Measurements from ENCODE around the gene AKAP10.
"Not testable (repeated sequence)": the region's sequence is repeated elsewhere in the genome, so short reads cannot be mapped to it uniquely, and the experiment has no call there.

AKAP10 gene

GRCh38 chr17:19975601-19976000 lies 2.0 kb downstream of the AKAP10 start:
- peak overlapping the region; percentile 89 for H3K4me3 ChIP-seq (ENCODE audit: low read length, poor library complexity, severe bottlenecking)
- no peak for TF ChIP-seq CTCF (conservative IDR thresholded peaks at IDR 0.05; ENCODE audit: low read length)
- TF ChIP-seq EZH2phosphoT487 (IDR thresholded peaks at IDR 0.05; ENCODE audit: borderline replicate concordance), result no peak

GRCh38 chr17:19973156-19973555 lies 4.5 kb downstream of the AKAP10 start:
- Histone ChIP-seq H3K79me2 (ENCODE audit: insufficient read depth, low read length) (peaks cover 87% of the 10 kb centered on the region), H3K36me3 (ENCODE audit: insufficient read depth, low read length) (peaks cover 12% of the 10 kb centered on the region; the same call in 1 of the 2 replicates)
- TF ChIP-seq CTCF (conservative IDR thresholded peaks at IDR 0.05; ENCODE audit: low read length) (no peak), EZH2phosphoT487 (IDR thresholded peaks at IDR 0.05; ENCODE audit: borderline replicate concordance) (no peak)

More at GRCh38 chr17:19975601-19976000, 2.0 kb downstream of the AKAP10 start:
- peak overlapping the region; percentile 86 for H3K4me2 ChIP-seq (ENCODE audit: low read depth, low read length, poor library complexity, severe bottlenecking)
- H3K36me3 ChIP-seq (ENCODE audit: insufficient read depth, low read length), result 0 out of 2 replicates have a peak, but pooled peaks cover 3% of the 10 kb centered on the region
- H4K20me1 ChIP-seq (ENCODE audit: insufficient read depth, low read length, poor library complexity, severe bottlenecking), result peaks cover 30% of the 10 kb centered on the region
- H3K9ac ChIP-seq (ENCODE audit: low read depth, low read length, poor library complexity, severe bottlenecking), result peak overlapping the region; percentile 96
- H2AFZ ChIP-seq (ENCODE audit: low read length), result no peak overlapping the region
- H3K4me1 ChIP-seq (ENCODE audit: insufficient read depth, low read length, poor library complexity, severe bottlenecking), result peaks cover 43% of the 10 kb centered on the region
- no peaks in the 10 kb centered on the region for H3K9me3 ChIP-seq (ENCODE audit: insufficient read depth, low read depth, low read length)
- H3F3A ChIP-seq (ENCODE audit: low read depth), result no peaks in the 10 kb centered on the region
- no peaks in the 10 kb centered on the region for H3K9me2 ChIP-seq (replicated peaks; ENCODE audit: low read depth, low read length)
- H3K27me3 ChIP-seq (ENCODE audit: insufficient read depth, low read length, poor library complexity, severe bottlenecking), result no peaks in the 10 kb centered on the region
- H3K79me2 ChIP-seq (ENCODE audit: insufficient read depth, low read length), result peaks cover 81% of the 10 kb centered on the region

GRCh38 chr17:19962954-19963353 lies 14.7 kb downstream of the AKAP10 start:
- not testable (repeated sequence) for H3K9ac ChIP-seq (ENCODE audit: low read depth, low read length, poor library complexity, severe bottlenecking); H3K27me3 ChIP-seq (ENCODE audit: insufficient read depth, low read length, poor library complexity, severe bottlenecking); H3K4me2 ChIP-seq (ENCODE audit: low read depth, low read length, poor library complexity, severe bottlenecking); H3K4me3 ChIP-seq (ENCODE audit: low read length, poor library complexity, severe bottlenecking); H3K9me3 ChIP-seq (ENCODE audit: insufficient read depth, low read depth, low read length); H3K9me2 ChIP-seq (replicated peaks; ENCODE audit: low read depth, low read length); H3F3A ChIP-seq (ENCODE audit: low read depth); H2AFZ ChIP-seq (ENCODE audit: low read length); H3K4me1 ChIP-seq (ENCODE audit: insufficient read depth, low read length, poor library complexity, severe bottlenecking)
- Histone ChIP-seq H3K79me2 (ENCODE audit: insufficient read depth, low read length) (peaks cover 23% of the 10 kb centered on the region; the same call in 1 of the 2 replicates), H4K20me1 (ENCODE audit: insufficient read depth, low read length, poor library complexity, severe bottlenecking) (peaks cover 13% of the 10 kb centered on the region), H3K36me3 (ENCODE audit: insufficient read depth, low read length) (peaks cover 56% of the 10 kb centered on the region)

More at GRCh38 chr17:19973156-19973555, 4.5 kb downstream of the AKAP10 start:
- no peak overlapping the region for H3K9ac ChIP-seq (ENCODE audit: low read depth, low read length, poor library complexity, severe bottlenecking)
- peak overlapping the region; percentile 86 for H3K4me2 ChIP-seq (ENCODE audit: low read depth, low read length, poor library complexity, severe bottlenecking)
- H3K4me1 ChIP-seq (ENCODE audit: insufficient read depth, low read length, poor library complexity, severe bottlenecking), result peaks cover 35% of the 10 kb centered on the region
- H3F3A ChIP-seq (ENCODE audit: low read depth), result no peaks in the 10 kb centered on the region
- peaks cover 39% of the 10 kb centered on the region for H4K20me1 ChIP-seq (ENCODE audit: insufficient read depth, low read length, poor library complexity, severe bottlenecking)
- no peak overlapping the region for H2AFZ ChIP-seq (ENCODE audit: low read length)
- no peaks in the 10 kb centered on the region for H3K27me3 ChIP-seq (ENCODE audit: insufficient read depth, low read length, poor library complexity, severe bottlenecking)
- no peaks in the 10 kb centered on the region for H3K9me2 ChIP-seq (replicated peaks; ENCODE audit: low read depth, low read length)
- H3K9me3 ChIP-seq (ENCODE audit: insufficient read depth, low read depth, low read length), result no peaks in the 10 kb centered on the region
- H3K4me3 ChIP-seq (ENCODE audit: low read length, poor library complexity, severe bottlenecking), result no peak overlapping the region

- no peak overlapping the region for H3K9ac ChIP-seq (ENCODE audit: low read depth, low read length, poor library complexity, severe bottlenecking)
- no peaks in the 10 kb centered on the region for H3F3A ChIP-seq (ENCODE audit: low read depth)
- peaks cover 17% of the 10 kb centered on the region for H4K20me1 ChIP-seq (ENCODE audit: insufficient read depth, low read length, poor library complexity, severe bottlenecking)
These were observed 19.6 kb downstream of the AKAP10 start for GRCh38 chr17:19958023-19958422.

More at GRCh38 chr17:19958023-19958422, 19.6 kb downstream of the AKAP10 start:
- no peak for TF ChIP-seq CTCF (conservative IDR thresholded peaks at IDR 0.05; ENCODE audit: low read length)
- TF ChIP-seq EZH2phosphoT487 (IDR thresholded peaks at IDR 0.05; ENCODE audit: borderline replicate concordance), result no peak
- Histone ChIP-seq H3K36me3 (ENCODE audit: insufficient read depth, low read length) (peaks cover 74% of the 10 kb centered on the region), H3K4me2 (ENCODE audit: low read depth, low read length, poor library complexity, severe bottlenecking) (no peak overlapping the region), H3K9me2 (replicated peaks; ENCODE audit: low read depth, low read length) (no peaks in the 10 kb centered on the region), H3K27me3 (ENCODE audit: insufficient read depth, low read length, poor library complexity, severe bottlenecking) (no peaks in the 10 kb centered on the region), H3K4me3 (ENCODE audit: low read length, poor library complexity, severe bottlenecking) (no peak overlapping the region), H3K9me3 (ENCODE audit: insufficient read depth, low read depth, low read length) (no peaks in the 10 kb centered on the region), H2AFZ (ENCODE audit: low read length) (no peak overlapping the region), H3K4me1 (ENCODE audit: insufficient read depth, low read length, poor library complexity, severe bottlenecking) (peaks cover 5% of the 10 kb centered on the region), H3K79me2 (ENCODE audit: insufficient read depth, low read length) (peaks cover 48% of the 10 kb centered on the region)
